T-helper 17 cell (primary cell): ENCODE data around the gene CALR3. TPM values are rescaled to one million over a fixed set of nuclear protein-coding genes. Genes with fewer than 3 reads are reported as not detected.

Experiments used
- ATAC-seq: fragments of 150-1000 bp; cut with Tn5 transposase; 2 replicates; pipeline ENCODE4 v1.10.0; 2021; ENCODE audit warnings: mild to moderate bottlenecking, moderate library complexity
- DNase-seq, 3 donors: peaks; one replicate each; pipeline versions ENCODE4 v3.0.0 to v3.0.0-alpha.2; 2020 to 2021
- H3K9me3 ChIP-seq: one replicate; pipeline ENCODE4 v1.7.0; 2013; ENCODE audit warnings: low read length, mild to moderate bottlenecking; ENCODE audit not compliant: control insufficient read depth, poor library complexity, severe bottlenecking
- H3K27ac Mint-ChIP-seq: one replicate; pipeline ENCODE4 v1.8.0; 2022; ENCODE audit warnings: mild to moderate bottlenecking, moderate library complexity, mixed read lengths
- H3K27me3 Mint-ChIP-seq: one replicate; pipeline ENCODE4 v1.8.0; 2022; ENCODE audit warnings: mixed read lengths
- H3K36me3 Mint-ChIP-seq: one replicate; pipeline ENCODE4 v1.8.0; 2022; ENCODE audit warnings: low read depth, mixed read lengths
- H3K4me1 Mint-ChIP-seq: one replicate; pipeline ENCODE4 v1.8.0; 2022; ENCODE audit warnings: mild to moderate bottlenecking, mixed read lengths
- H3K4me3 Mint-ChIP-seq: one replicate; pipeline ENCODE4 v1.8.0; 2022; ENCODE audit warnings: mild to moderate bottlenecking, moderate library complexity, mixed read lengths
- total RNA-seq, 4 donors: library from RNA in 2 of 4; stranded (reverse) in 2 of 4; gene quantifications; one replicate each; pipeline ENCODE4 v1.2.3 and lab custom pipeline; 2022 to 2026

The CALR3 gene
- total RNA-seq, 2 donors from 2014 or later: not detected

GRCh38 chr19:16435999-16436650 lies 59.8 kb downstream of the CALR3 start:
- H3K9me3 ChIP-seq: no peaks in the 10 kb centered on the region
- ATAC-seq: no peak
- Mint-ChIP-seq H3K4me3 (no peak overlapping the region), H3K27ac (peak overlapping the region; percentile 74), H3K4me1 (peaks cover 9% of the 10 kb centered on the region), H3K36me3 (peaks cover 8% of the 10 kb centered on the region), H3K27me3 (no peaks in the 10 kb centered on the region)
- DNase-seq: no peak

- ATAC-seq (no peak), DNase-seq (no peak)
- Mint-ChIP-seq H3K4me1 (peaks cover 9% of the 10 kb centered on the region), H3K4me3 (no peak overlapping the region), H3K36me3 (peaks cover 9% of the 10 kb centered on the region), H3K27me3 (no peaks in the 10 kb centered on the region), H3K27ac (peak overlapping the region; percentile 74)
- H3K9me3 ChIP-seq: no peaks in the 10 kb centered on the region
Observed at GRCh38 chr19:16435238-16435917, 60.6 kb downstream of the CALR3 start.

GRCh38 chr19:16433986-16434385 lies 62.0 kb downstream of the CALR3 start:
- Mint-ChIP-seq H3K27ac (peak overlapping the region; percentile 74), H3K4me3 (no peak overlapping the region), H3K27me3 (no peaks in the 10 kb centered on the region), H3K4me1 (peaks cover 14% of the 10 kb centered on the region), H3K36me3 (peaks cover 9% of the 10 kb centered on the region)
- DNase-seq: no peak
- H3K9me3 ChIP-seq: no peaks in the 10 kb centered on the region
- ATAC-seq: no peak

DNA sequence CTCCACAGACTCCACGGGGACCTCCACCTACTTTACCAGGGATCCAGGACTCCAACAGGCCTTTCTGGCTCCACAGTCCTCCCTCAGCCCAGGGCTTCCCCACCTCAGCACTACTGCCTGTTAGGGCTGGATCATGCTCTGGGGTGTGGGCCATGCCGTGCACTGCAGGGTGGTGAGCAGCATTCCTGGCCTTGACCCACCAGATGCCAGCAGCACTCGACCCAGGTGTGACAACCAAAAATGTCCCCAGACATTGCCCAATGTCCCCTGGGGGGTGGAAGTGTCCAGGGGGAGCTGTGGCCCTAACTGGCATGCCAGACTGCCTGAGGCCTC lies 66.2 kb downstream of the CALR3 start:
- Mint-ChIP-seq H3K4me3 (no peak overlapping the region), H3K36me3 (peaks cover 9% of the 10 kb centered on the region), H3K27ac (peak overlapping the region; percentile 87), H3K27me3 (no peaks in the 10 kb centered on the region), H3K4me1 (peaks cover 18% of the 10 kb centered on the region)
- no peak for ATAC-seq
- H3K9me3 ChIP-seq: no peaks in the 10 kb centered on the region
- no peak for DNase-seq

DNA sequence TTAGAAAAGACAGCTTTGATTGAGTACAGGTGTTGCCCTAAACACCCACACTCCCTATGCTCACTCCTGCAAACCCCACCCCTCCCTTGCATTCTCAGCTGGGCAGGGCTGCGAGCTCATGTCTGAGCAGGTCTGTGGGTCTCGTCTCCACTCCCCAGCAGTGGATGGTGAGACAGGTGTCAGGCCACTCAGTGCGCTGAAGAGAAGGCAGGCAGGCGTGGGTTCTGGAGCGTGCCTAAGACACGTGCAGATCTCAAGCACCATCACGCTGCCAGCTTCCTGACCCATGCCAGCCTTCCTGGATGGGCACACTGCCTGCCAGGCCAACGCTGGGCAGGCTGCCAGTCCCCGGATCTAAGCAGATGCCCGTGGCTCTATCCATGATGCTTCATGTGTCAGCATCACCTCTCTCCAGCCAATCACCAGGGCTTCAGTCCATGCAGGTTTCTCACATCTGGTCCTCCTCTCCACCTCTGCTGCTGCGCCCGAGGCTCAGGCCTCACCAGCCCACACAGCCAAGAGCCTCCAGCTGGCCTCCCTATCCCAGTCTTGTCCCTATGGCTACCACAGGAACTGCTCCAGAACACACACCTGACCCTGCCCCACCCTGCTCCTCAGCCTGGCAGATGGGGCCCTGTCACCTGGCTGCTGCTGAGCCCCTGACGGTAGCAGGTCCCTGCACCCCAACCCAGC lies 66.8 kb downstream of the CALR3 start:
- Mint-ChIP-seq H3K4me3 (no peak overlapping the region), H3K27me3 (no peaks in the 10 kb centered on the region), H3K27ac (peak overlapping the region; percentile 87), H3K4me1 (peaks cover 18% of the 10 kb centered on the region), H3K36me3 (peaks cover 9% of the 10 kb centered on the region)
- DNase-seq: no peak
- H3K9me3 ChIP-seq: no peaks in the 10 kb centered on the region
- peak; percentile 67 for ATAC-seq

Other genes with a start within 250 kb of the CALR3 start
- 100 to 1,000 TPM; 465 to 578 TPM for gene KLF2, start 171.3 kb downstream of the CALR3 start, total RNA-seq
- 10 to 100 TPM; 42.7 to 44.1 TPM for gene EPS15L1, start 24.2 kb downstream of the CALR3 start, total RNA-seq
- 1 to 10 TPM; 1.3 to 2.1 TPM for gene C19orf44, start 227 bp upstream of the CALR3 start, total RNA-seq
- gene CHERP, start 46.3 kb upstream of the CALR3 start, total RNA-seq: 10 to 100 TPM; 50.1 to 63.7 TPM
- gene SLC35E1, start 76.2 kb upstream of the CALR3 start, total RNA-seq: 10 to 100 TPM; 68.1 to 75.9 TPM
- 10 to 100 TPM; 36.4 to 41.8 TPM for gene MED26, start 132.0 kb upstream of the CALR3 start, total RNA-seq
- gene SMIM7, start 164.0 kb upstream of the CALR3 start, total RNA-seq: 10 to 100 TPM; 60.7 to 70.2 TPM
- gene TMEM38A, start 165.0 kb upstream of the CALR3 start, total RNA-seq: under 1 TPM; 0.27 to 0.42 TPM
- under 1 TPM in 1 of 2 donors, not detected in 1; 0.03 TPM for gene NWD1, start 223.7 kb upstream of the CALR3 start, total RNA-seq